ENCODE results near the gene OGN.
"Not testable (repeated sequence)": the region's sequence is repeated elsewhere in the genome, so short reads cannot be mapped to it uniquely, and the experiment has no call there.

DNA sequence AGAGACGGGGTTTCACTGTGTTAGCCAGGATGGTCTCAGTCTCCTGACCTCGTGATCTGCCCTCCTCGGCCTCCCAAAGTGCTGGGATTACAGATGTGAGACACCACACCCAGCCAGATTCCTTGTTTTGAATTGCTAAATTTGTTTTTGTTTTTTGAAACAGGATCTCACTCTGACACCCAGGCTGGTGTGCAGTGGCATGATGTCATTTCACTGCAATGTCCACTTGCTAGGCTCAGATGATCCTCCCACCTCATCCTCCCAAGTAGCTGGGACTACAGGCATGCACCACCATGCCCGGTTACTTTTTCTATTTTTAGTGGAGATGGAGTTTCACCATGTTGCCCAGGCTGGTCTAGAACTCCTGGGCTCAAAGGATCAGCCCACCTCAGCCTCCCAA, 6.8 kb upstream of the OGN start:
- TF ChIP-seq, protein P1, sequence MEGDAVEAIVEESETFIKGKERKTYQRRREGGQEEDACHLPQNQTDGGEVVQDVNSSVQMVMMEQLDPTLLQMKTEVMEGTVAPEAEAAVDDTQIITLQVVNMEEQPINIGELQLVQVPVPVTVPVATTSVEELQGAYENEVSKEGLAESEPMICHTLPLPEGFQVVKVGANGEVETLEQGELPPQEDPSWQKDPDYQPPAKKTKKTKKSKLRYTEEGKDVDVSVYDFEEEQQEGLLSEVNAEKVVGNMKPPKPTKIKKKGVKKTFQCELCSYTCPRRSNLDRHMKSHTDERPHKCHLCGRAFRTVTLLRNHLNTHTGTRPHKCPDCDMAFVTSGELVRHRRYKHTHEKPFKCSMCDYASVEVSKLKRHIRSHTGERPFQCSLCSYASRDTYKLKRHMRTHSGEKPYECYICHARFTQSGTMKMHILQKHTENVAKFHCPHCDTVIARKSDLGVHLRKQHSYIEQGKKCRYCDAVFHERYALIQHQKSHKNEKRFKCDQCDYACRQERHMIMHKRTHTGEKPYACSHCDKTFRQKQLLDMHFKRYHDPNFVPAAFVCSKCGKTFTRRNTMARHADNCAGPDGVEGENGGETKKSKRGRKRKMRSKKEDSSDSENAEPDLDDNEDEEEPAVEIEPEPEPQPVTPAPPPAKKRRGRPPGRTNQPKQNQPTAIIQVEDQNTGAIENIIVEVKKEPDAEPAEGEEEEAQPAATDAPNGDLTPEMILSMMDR (IDR thresholded peaks at IDR 0.05; ENCODE audit: insufficient read depth, low read length, poor library complexity, severe bottlenecking), result not testable (repeated sequence)
- not testable (repeated sequence) for TF ChIP-seq EZH2phosphoT487 (conservative IDR thresholded peaks at IDR 0.05; ENCODE audit: low read length)
